Body of pancreas (tissue), 4 donors: ENCODE data around the gene SIAH3. TPM values are rescaled to one million over a fixed set of nuclear protein-coding genes. Genes with fewer than 3 reads are reported as not detected.

ENCODE experiments used
- ATAC-seq: fragments of 150-250 bp; one replicate; pipeline ENCODE4 v1.9.1; 2016
- DNase-seq, 4 donors: peaks; one replicate each; pipeline ENCODE4 v3.0.0-alpha.2; 2019
- H3K27ac ChIP-seq, 4 donors: fragments of 200-600 bp; sonication (generic); 1 replicate in 3 of 4; 2 replicates in 1 of 4; pipeline versions ENCODE4 v1.5.1 to v1.6.1; 2016 to 2019; ENCODE audit warnings: mild to moderate bottlenecking in 1 of 4, mixed read lengths in 1 of 4, moderate library complexity in 1 of 4
- H3K27me3 ChIP-seq, 2 donors: fragments of 200-600 bp; sonication (generic); one replicate each; pipeline ENCODE4 v1.6.0; 2016; ENCODE audit warnings: mild to moderate bottlenecking in 1 of 2
- H3K36me3 ChIP-seq, 2 donors: fragments of 200-600 bp; sonication (generic); replicated peaks in 1 of 2; 2 replicates each; pipeline ENCODE4 v1.5.1; 2016; ENCODE audit warnings: low read depth in 2 of 2; ENCODE audit not compliant: insufficient read depth in 1 of 2
- H3K4me1 ChIP-seq: fragments of 200-600 bp; sonication (generic); one replicate; pipeline ENCODE4 v1.6.0; 2016
- H3K4me3 ChIP-seq, 2 donors: fragments of 200-600 bp; sonication (generic); 1 replicate in 1 of 2; 2 replicates in 1 of 2; pipeline ENCODE4 v1.5.1; 2016 to 2019
- H3K9me3 ChIP-seq, 3 donors: fragments of 200-600 bp; sonication (generic); 1 replicate in 2 of 3; 2 replicates in 1 of 3; pipeline ENCODE4 v1.5.1; 2016
- CTCF ChIP-seq, 7 experiments: fragments of 450-650 bp in 4 of 7; fragments of 200-600 bp in 3 of 7; sonication (generic) in 3 of 7; IDR thresholded peaks; one replicate each; pipeline ENCODE4 v1.5.1; 2016 to 2019; ENCODE audit warnings: antibody characterized with exemption in 7 of 7
- POLR2A ChIP-seq, 3 donors: fragments of 450-650 bp; IDR thresholded peaks; one replicate each; pipeline ENCODE4 v1.6.1; 2016; ENCODE audit warnings: antibody characterized with exemption in 3 of 3, mild to moderate bottlenecking in 2 of 3
- WGBS, 2 donors: methylation state at CpG; one replicate each; pipeline ENCODE4 v1.1.5; 2017; 5-methylcytosine and 5-hydroxymethylcytosine counted together
- intact Hi-C: fragments of 100-400 bp; cut with DNase I; formaldehyde crosslinking; loops from one replicate; pipeline ENCODE4 v1.15.1; 2023
- total RNA-seq, 2 donors: library from RNA; depleted of rRNA; stranded (reverse); fragments of >200 nt; gene quantifications; one replicate each; pipeline ENCODE4 v1.1.0, GENCODE V29; 2016

The SIAH3 gene
- total RNA-seq, 2 donors from 2014 or later, result under 0.01 TPM; not detected in 1

- DNase-seq (no peak), ATAC-seq (no peak)
- peaks cover 0 to 7% (median 0%) of the 10 kb centered on the region in 3 donors for H3K9me3 ChIP-seq
- 63 to 81% methylated on average over 1 of the region's 1 CpG for WGBS, 2 donors
- H3K4me3 ChIP-seq, result no peak overlapping the region
- no peak overlapping the region for H3K27ac ChIP-seq
- no peaks in the 10 kb centered on the region for H3K36me3 ChIP-seq
- H3K27me3 ChIP-seq, result no peaks in the 10 kb centered on the region
- no peaks in the 10 kb centered on the region for H3K4me1 ChIP-seq
- TF ChIP-seq CTCF (IDR thresholded peaks at IDR 0.05) (no peak), POLR2A (IDR thresholded peaks at IDR 0.05) (no peak)
- intact Hi-C loops, result no loop called here
Observed at GRCh38 chr13:45752510-45752909, 99.0 kb downstream of the SIAH3 start.

- Histone ChIP-seq H3K4me1 (no peaks in the 10 kb centered on the region), H3K36me3 (no peaks in the 10 kb centered on the region), H3K9me3 (peaks cover 0 to under 1% (median 0%) of the 10 kb centered on the region in 3 donors), H3K27me3 (no peaks in the 10 kb centered on the region), H3K27ac (no peak overlapping the region), H3K4me3 (no peak overlapping the region)
- TF ChIP-seq CTCF (IDR thresholded peaks at IDR 0.05), result no peak
- no peak for TF ChIP-seq POLR2A (IDR thresholded peaks at IDR 0.05)
- intact Hi-C loops, result no loop called here
- DNase-seq (no peak), ATAC-seq (no peak)
Observed at GRCh38 chr13:45751885-45752284, 99.7 kb downstream of the SIAH3 start.

GRCh38 chr13:45750566-45750965 lies 101.0 kb downstream of the SIAH3 start:
- no peak overlapping the region for H3K4me3 ChIP-seq
- DNase-seq (no peak), ATAC-seq (no peak)
- no peaks in the 10 kb centered on the region for H3K36me3 ChIP-seq
- no peaks in the 10 kb centered on the region for H3K27me3 ChIP-seq
- no peaks in the 10 kb centered on the region for H3K9me3 ChIP-seq
- TF ChIP-seq CTCF (IDR thresholded peaks at IDR 0.05) (no peak), POLR2A (IDR thresholded peaks at IDR 0.05) (no peak)
- 75 to 82% methylated on average over 3 of the region's 3 CpGs for WGBS, 2 donors
- no peaks in the 10 kb centered on the region for H3K4me1 ChIP-seq
- no peak overlapping the region for H3K27ac ChIP-seq
- intact Hi-C loops, result no loop called here

GRCh38 chr13:45748941-45749759 lies 102.4 kb downstream of the SIAH3 start:
- Histone ChIP-seq H3K4me1 (no peaks in the 10 kb centered on the region), H3K27ac (no peak overlapping the region), H3K9me3 (no peaks in the 10 kb centered on the region), H3K4me3 (no peak overlapping the region), H3K27me3 (no peaks in the 10 kb centered on the region), H3K36me3 (no peaks in the 10 kb centered on the region)
- ATAC-seq (no peak), DNase-seq (no peak)
- WGBS, 2 donors, result 63 to 67% methylated on average over 13 of the region's 13 CpGs
- TF ChIP-seq POLR2A (IDR thresholded peaks at IDR 0.05), result no peak
- TF ChIP-seq CTCF (IDR thresholded peaks at IDR 0.05), result no peak
- intact Hi-C loops, result no loop called here

GRCh38 chr13:45747071-45747470 lies 104.5 kb downstream of the SIAH3 start:
- no peak overlapping the region for H3K27ac ChIP-seq
- WGBS, 2 donors, result 79 to 81% methylated on average over 2 of the region's 2 CpGs
- intact Hi-C loops, result no loop called here
- no peaks in the 10 kb centered on the region for H3K9me3 ChIP-seq
- H3K27me3 ChIP-seq, result no peaks in the 10 kb centered on the region
- no peak overlapping the region for H3K4me3 ChIP-seq
- no peaks in the 10 kb centered on the region for H3K4me1 ChIP-seq
- no peaks in the 10 kb centered on the region for H3K36me3 ChIP-seq
- no peak for ATAC-seq
- TF ChIP-seq CTCF (IDR thresholded peaks at IDR 0.05) (no peak), POLR2A (IDR thresholded peaks at IDR 0.05) (no peak)
- DNase-seq, result no peak
